Large intestine (tissue), 3 donors: ENCODE results near the gene TUBGCP3. TPM values are rescaled to one million over a fixed set of nuclear protein-coding genes. Genes with fewer than 3 reads are reported as not detected.

ENCODE experiments used
- DNase-seq, 2 donors: peaks; one replicate each; pipeline versions ENCODE4 v3.0.0 to v3.0.0-alpha.2; 2013
- H3K27ac ChIP-seq: one replicate; pipeline ENCODE4 v1.5.1; 2013; ENCODE audit warnings: low read length
- H3K27me3 ChIP-seq: 2 replicates; pipeline ENCODE4 v1.6.1; 2013; ENCODE audit warnings: low read length; ENCODE audit not compliant: control insufficient read depth, insufficient read depth
- H3K36me3 ChIP-seq: 2 replicates; pipeline ENCODE4 v1.6.1; 2013; ENCODE audit warnings: low read length; ENCODE audit not compliant: control insufficient read depth, insufficient read depth
- H3K4me1 ChIP-seq: one replicate; pipeline ENCODE4 v1.6.1; 2013; ENCODE audit warnings: low read length; ENCODE audit not compliant: control insufficient read depth, insufficient read depth
- H3K4me3 ChIP-seq: one replicate; pipeline ENCODE4 v1.5.1; 2013; ENCODE audit warnings: low read length
- H3K9me3 ChIP-seq: one replicate; pipeline ENCODE4 v1.6.1; 2013; ENCODE audit warnings: mild to moderate bottlenecking, low read depth, low read length, moderate library complexity; ENCODE audit not compliant: control insufficient read depth
- WGBS: methylation state at CpG from one replicate; pipeline ENCODE4 v1.1.5; 2013; ENCODE audit warnings: low lambda C conversion rate; ENCODE audit not compliant: insufficient coverage; 5-methylcytosine and 5-hydroxymethylcytosine counted together
- polyA plus RNA-seq: library from polyadenylated mRNA; unstranded; fragments of 120-200 nt; gene quantifications from one replicate; pipeline ENCODE4 v1.2.1, GENCODE V29; 2013

The TUBGCP3 gene
- polyA plus RNA-seq, 1 donor, result 23.5 TPM

DNA sequence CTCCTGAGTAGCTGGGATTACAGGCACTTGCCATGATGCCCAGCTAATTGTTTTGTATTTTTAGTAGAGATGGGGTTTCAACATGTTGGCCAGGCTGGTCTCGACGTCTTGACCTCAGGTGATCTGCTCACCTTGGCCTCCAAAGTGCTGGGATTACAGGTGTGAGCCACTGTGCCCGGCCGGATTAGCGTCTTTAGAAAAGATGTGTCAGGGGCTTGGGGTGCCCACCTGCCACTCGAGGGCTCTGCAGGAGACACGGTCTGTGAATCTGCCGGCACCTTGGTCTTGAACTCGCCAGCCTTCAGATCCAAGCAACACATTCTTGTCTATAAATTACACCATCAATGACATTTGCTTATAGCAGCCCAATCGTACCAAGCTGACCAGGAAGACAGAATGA, 38.8 kb upstream of the TUBGCP3 start:
- Histone ChIP-seq H3K36me3 (no peaks in the 10 kb centered on the region), H3K27ac (no peak overlapping the region), H3K27me3 (peaks cover 4% of the 10 kb centered on the region), H3K9me3 (no peaks in the 10 kb centered on the region), H3K4me1 (no peaks in the 10 kb centered on the region), H3K4me3 (no peak overlapping the region)
- no CpG with 5 or more reads among the region's 10 CpGs for WGBS
- no peak for DNase-seq

DNA sequence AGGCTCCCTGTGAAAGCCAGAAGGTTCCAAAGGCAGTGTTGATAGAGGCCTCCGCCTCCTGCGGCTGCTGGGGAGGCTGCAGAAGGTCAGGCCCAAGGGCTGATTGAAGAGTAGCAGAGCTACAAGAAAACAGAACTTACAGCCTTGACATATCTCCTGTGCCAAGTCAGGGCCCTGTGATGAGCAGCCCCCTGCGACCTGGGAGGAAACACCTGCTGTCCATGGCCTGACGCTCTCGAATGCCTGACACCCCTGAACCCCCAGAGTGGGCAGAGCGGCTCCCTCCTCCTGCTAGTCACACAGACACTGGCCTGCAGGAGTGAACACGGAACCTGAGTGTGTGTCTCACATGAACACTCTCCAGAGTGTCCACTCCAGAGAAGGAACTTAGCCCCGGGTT, 38.2 kb upstream of the TUBGCP3 start:
- WGBS, result no CpG with 5 or more reads among the region's 8 CpGs
- no peak for DNase-seq
- no peaks in the 10 kb centered on the region for H3K36me3 ChIP-seq
- H3K4me3 ChIP-seq, result no peak overlapping the region
- H3K9me3 ChIP-seq, result no peaks in the 10 kb centered on the region
- no peak overlapping the region for H3K27ac ChIP-seq
- no peaks in the 10 kb centered on the region for H3K4me1 ChIP-seq
- H3K27me3 ChIP-seq, result peaks cover 4% of the 10 kb centered on the region

DNA sequence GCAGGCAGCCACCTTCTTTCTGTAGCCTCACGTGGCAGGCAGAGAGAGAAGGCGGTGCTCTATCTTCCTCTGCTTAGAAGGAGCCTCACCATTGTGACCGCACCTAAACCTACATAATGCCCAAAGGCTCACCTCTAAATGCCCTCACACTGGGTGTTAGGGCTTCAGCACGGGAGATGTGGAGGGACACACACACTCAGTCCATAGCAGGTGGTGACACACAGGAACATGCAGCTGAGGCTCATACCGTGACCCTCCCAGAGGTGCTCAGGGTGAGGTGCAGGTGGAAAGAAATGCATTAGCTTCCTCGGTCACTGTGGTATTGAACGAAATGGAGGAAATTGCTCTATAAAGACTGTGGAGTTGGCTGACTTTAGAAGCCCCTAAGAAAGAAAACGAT, 37.7 kb upstream of the TUBGCP3 start:
- H3K9me3 ChIP-seq, result no peaks in the 10 kb centered on the region
- no CpG with 5 or more reads among the region's 8 CpGs for WGBS

DNA sequence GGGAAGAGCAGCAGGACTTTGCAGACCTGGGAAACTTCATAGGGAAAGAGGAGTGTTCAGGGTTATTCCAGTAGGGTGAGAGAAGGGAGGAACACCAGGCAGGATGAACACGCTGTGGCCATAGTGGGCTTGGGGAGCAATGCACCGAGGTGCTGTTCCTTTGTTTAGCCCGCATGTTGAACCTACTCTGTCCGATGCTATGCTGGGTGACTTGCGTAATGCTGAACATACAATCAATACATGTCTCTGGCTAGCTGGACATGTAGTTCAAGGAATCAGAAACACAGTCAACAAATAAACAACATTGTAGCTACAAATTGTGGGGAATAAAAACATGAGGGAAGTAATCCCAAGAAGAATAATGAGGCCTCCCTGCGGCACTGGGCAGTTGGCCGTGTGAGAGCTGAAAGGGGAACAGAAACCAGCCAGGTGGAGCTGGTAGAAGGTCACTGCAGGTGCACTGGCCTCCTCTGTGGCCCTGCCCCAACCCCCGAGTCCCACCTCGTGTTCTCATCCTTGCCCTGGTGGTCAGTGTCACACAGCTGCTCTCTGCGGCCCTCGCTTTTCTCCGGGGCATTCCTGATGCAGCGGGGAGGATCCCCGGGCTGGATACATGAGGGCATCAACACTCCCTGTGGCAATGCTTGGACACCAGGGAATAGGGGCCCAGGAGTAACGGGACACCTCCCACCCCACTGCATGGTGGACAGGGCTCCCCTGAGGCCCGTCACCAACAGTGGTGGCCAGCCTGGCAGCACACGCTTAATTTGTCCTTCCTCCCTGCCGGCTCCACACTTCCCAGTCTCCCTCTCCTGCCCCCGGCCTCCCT, 36.9 kb upstream of the TUBGCP3 start:
- no peak overlapping the region for H3K4me3 ChIP-seq
- H3K36me3 ChIP-seq, result no peaks in the 10 kb centered on the region
- 78% methylated on average over 3 of the region's 19 CpGs for WGBS
- no peaks in the 10 kb centered on the region for H3K9me3 ChIP-seq
- no peak for DNase-seq
- no peak overlapping the region for H3K27ac ChIP-seq
- H3K4me1 ChIP-seq, result no peaks in the 10 kb centered on the region
- H3K27me3 ChIP-seq, result peaks cover 4% of the 10 kb centered on the region

More for the DNA sequence above, 37.7 kb upstream of the TUBGCP3 start:
- H3K27ac ChIP-seq, result no peak overlapping the region
- DNase-seq, result no peak
- H3K27me3 ChIP-seq, result peaks cover 4% of the 10 kb centered on the region
- H3K4me3 ChIP-seq, result no peak overlapping the region
- no peaks in the 10 kb centered on the region for H3K4me1 ChIP-seq
- no peaks in the 10 kb centered on the region for H3K36me3 ChIP-seq

DNA sequence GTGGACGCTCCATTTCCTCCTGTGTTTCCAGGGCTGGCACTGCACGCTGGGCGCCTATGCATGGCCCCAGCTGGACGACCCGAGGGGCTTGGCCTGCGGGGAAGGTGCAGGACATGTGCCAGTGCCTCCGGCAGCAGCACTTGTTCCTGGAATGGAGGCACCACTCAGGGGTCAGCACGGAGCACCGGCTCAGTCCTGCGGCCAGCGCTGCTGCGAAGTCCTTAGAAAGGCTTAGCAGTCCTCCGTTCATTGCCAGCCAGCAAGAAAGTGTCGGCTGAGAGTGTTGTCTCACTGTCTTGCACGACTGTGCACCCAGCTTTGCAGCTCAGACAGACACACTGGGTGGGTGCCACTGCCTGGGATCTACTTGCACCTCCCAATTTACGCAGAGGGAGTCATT, 36.1 kb upstream of the TUBGCP3 start:
- Histone ChIP-seq H3K4me1 (no peaks in the 10 kb centered on the region), H3K27ac (no peak overlapping the region), H3K9me3 (no peaks in the 10 kb centered on the region), H3K27me3 (peaks cover 4% of the 10 kb centered on the region), H3K36me3 (no peaks in the 10 kb centered on the region), H3K4me3 (no peak overlapping the region)
- WGBS, result no CpG with 5 or more reads among the region's 16 CpGs
- no peak for DNase-seq

DNA sequence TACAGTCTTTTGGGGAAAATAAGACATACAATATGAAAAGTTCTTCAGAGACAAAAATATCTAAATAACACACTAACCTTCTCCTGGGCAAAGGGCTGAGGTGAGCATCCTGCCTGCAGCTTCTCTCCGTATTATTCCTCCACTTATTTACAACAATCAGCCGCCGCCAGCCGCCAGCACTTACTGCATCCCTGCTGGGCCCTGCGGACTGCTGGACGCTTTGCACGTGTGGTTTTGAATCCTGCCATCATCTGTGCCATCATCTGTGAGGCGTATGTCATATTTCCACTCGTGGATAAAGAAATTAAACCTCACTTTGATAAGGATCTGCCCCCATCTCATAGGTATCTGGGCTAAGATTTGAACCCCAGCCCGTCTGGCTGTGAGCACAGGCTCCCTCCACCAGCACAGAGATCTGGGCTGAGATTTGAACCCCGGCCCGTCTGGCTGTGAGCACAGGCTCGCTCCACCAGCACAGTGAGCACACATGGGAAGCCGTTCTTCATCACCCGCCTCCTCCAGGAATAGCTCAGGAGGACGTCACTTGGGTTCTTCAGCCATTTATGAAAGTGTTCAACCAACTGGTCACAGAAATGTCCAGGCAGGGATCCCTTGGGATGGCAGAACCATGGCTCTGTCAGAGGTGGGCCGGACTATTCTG, 35.2 kb upstream of the TUBGCP3 start:
- DNase-seq, result no peak
- WGBS, result no CpG with 5 or more reads among the region's 17 CpGs
- H3K9me3 ChIP-seq, result no peaks in the 10 kb centered on the region
- no peak overlapping the region for H3K27ac ChIP-seq
- no peak overlapping the region for H3K4me3 ChIP-seq
- no peaks in the 10 kb centered on the region for H3K36me3 ChIP-seq
- peaks cover 4% of the 10 kb centered on the region for H3K27me3 ChIP-seq
- no peaks in the 10 kb centered on the region for H3K4me1 ChIP-seq

DNA sequence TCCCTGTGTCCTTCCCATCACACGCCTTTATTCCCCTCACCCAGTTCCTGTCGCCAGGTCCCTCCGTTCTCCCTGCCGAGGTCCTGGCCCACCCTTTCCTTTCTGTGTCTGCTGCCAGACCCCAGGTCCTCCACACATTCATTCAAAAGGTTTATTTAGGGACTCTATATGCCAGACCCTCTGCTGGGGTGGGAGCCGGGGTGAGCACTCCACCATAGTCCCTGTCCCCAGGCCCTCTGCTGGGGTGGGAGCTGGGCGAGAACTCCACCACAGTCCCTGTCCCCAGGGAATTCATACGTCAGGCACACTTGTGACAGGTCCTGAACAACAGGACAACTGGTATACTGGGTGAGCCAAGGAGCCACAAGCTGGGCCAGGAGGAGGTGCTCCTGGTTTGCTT, 34.4 kb upstream of the TUBGCP3 start:
- Histone ChIP-seq H3K4me1 (peaks cover 1% of the 10 kb centered on the region), H3K27ac (no peak overlapping the region), H3K36me3 (no peaks in the 10 kb centered on the region), H3K4me3 (no peak overlapping the region), H3K9me3 (no peaks in the 10 kb centered on the region), H3K27me3 (peaks cover 4% of the 10 kb centered on the region)
- DNase-seq, result no peak
- no CpG with 5 or more reads among the region's 7 CpGs for WGBS

DNA sequence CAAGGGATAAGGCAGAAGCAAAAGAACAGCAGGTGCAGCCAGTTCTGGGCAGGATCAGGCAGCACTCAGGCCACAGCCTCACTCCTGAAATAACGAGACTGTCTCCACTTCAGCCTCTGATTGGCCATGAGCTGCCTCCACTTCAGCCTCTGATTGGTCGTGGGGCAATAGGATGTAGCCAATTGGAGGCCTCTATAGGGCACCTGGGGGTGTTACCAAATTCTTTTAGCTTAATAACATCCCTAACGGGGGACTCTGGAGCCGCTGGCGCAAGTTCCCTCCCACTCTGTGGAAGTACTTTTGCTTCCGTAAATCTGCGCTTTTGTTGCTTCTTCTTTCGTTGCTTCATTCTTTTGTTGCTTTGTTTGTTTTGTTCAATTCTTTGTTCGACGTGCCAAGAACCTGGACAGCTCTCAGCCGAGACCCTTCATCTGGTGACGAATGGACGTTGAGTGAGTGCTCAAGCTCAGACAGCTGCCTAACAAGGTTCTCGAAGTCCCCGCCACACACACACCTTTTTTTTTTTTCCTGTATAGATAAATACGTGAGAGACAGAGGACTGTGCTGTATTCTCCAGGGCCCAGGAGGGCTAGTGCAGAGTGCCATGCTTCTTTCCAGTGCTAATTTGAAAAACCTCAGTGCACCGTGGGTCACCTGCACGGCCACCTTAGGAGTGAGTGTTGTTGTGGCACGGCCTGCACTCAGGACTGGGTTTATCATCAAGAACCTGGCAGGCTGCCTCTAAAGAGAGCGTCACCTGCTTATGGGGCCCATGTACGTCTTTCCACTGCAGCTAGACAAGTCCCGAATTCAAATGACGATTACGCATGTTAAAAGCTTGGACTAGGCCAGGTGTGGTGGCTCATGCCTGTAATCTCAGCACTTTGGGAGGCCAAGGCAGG, 32.0 kb upstream of the TUBGCP3 start:
- Histone ChIP-seq H3K4me1 (peaks cover 2% of the 10 kb centered on the region), H3K27ac (no peak overlapping the region), H3K36me3 (no peaks in the 10 kb centered on the region), H3K27me3 (peaks cover 8% of the 10 kb centered on the region), H3K9me3 (no peaks in the 10 kb centered on the region), H3K4me3 (no peak overlapping the region)
- WGBS, result 65% methylated on average over 4 of the region's 24 CpGs
- DNase-seq, result no peak

DNA sequence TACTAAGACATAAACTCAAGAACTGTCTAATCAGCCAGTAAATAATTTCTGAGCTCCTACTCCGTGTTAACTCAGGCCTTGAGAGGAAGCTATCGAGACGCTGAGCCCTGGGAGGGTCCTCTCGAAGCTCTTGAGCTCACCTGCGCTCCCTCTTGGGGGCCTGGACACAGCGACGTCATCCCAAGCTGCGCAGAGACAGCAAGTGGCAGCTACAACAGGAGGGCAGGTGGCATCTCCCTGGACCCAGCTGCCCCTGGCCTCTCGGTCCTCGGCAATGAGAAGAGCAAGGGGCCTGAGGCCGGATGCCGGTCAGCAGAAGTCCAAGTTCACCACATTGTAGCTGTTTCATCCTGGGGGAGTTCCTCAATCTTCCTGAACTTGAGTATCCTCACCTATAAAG, 30.5 kb upstream of the TUBGCP3 start:
- WGBS, result no CpG with 5 or more reads among the region's 12 CpGs
- peaks cover 2% of the 10 kb centered on the region for H3K4me1 ChIP-seq
- H3K4me3 ChIP-seq, result no peak overlapping the region
- H3K27ac ChIP-seq, result no peak overlapping the region
- H3K36me3 ChIP-seq, result no peaks in the 10 kb centered on the region
- no peak for DNase-seq
- peaks cover 13% of the 10 kb centered on the region for H3K27me3 ChIP-seq
- H3K9me3 ChIP-seq, result no peaks in the 10 kb centered on the region

DNA sequence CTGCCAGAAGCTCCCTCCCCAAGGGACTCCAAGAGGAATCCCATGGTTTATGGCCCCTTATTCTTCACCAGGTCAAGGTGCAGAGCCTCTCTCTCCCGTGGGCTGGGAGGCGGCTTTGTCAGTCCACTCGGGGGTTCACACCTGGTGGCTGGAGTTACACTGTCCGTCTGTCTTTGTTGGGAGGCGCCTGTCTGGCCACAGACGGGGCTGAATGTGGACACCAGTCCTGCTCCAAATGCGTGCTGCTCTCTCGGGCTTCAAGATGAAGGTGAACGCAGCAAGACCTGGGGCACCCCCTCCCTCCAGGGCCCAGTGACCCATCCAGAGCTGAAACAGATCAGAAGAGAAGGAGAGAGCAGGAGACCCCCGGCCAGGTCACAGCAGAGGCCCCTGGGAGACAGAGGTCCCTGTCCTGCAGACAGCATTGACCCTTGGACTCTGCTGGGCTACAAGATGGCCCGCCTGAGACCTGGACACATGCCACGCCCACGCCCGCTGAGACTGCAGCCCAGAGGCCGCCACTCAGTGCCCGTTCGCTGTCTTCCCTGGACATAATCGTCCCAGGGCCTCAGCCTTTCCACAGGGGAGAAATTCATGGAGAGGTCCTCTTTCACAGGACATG, 29.9 kb upstream of the TUBGCP3 start:
- H3K4me3 ChIP-seq, result no peak overlapping the region
- DNase-seq, result no peak
- H3K36me3 ChIP-seq, result no peaks in the 10 kb centered on the region
- H3K4me1 ChIP-seq, result peaks cover 2% of the 10 kb centered on the region
- no peak overlapping the region for H3K27ac ChIP-seq
- peaks cover 15% of the 10 kb centered on the region for H3K27me3 ChIP-seq
- no peaks in the 10 kb centered on the region for H3K9me3 ChIP-seq
- no CpG with 5 or more reads among the region's 18 CpGs for WGBS
